Measurements from ENCODE around the gene PHACTR1. TPM values are rescaled to one million over a fixed set of nuclear protein-coding genes. Genes with fewer than 3 reads are reported as not detected.

PHACTR1 gene
- total and polyA plus RNA-seq, 2 of the 4 experiments (the other 2 are of a cell fraction), result not detected

- Histone ChIP-seq H4K5ac (ENCODE audit: low read depth, low read length) (no peak overlapping the region), H3K4me2 (ENCODE audit: low read depth, low read length) (no peak overlapping the region), H3K4me1 (ENCODE audit: control insufficient read depth, insufficient read depth, low read length) (no peaks in the 10 kb centered on the region), H3K27ac (ENCODE audit: insufficient read depth, low read length) (no peak overlapping the region), H3K36me3 (ENCODE audit: control insufficient read depth, insufficient read depth, low read length) (no peaks in the 10 kb centered on the region), H4K91ac (ENCODE audit: insufficient read depth, low read depth, low read length) (no peak overlapping the region), H3K79me1 (ENCODE audit: low read depth in 1 of 2, low read length in 2 of 2) (no peaks in the 10 kb centered on the region), H2AK9ac (replicated peaks; ENCODE audit: low read depth, low read length, poor library complexity) (no peak overlapping the region), H3K27me3 (ENCODE audit: control insufficient read depth, insufficient read depth, low read length) (no peaks in the 10 kb centered on the region), H2AK5ac (ENCODE audit: low read depth, low read length) (no peak overlapping the region), H4K8ac (ENCODE audit: low read depth in 2 of 2, low read length in 2 of 2) (no peak overlapping the region), H3K14ac (replicated peaks; ENCODE audit: low read depth, low read length) (no peak overlapping the region), H2BK20ac (ENCODE audit: low read depth, low read length) (no peak overlapping the region), H3K9me3 (ENCODE audit: control insufficient read depth, insufficient read depth, low read length) (peaks cover 4% of the 10 kb centered on the region), H3K9me1 (ENCODE audit: insufficient read depth, low read length) (no peaks in the 10 kb centered on the region), H3K23ac (ENCODE audit: low read depth, low read length) (no peak overlapping the region), H2BK120ac (ENCODE audit: low read depth, low read length) (no peak overlapping the region), H3K18ac (ENCODE audit: low read depth, low read length) (no peak overlapping the region), H3K56ac (ENCODE audit: extremely low read depth, insufficient read depth, low read length) (no peak overlapping the region), H3K4ac (ENCODE audit: low read depth, low read length) (no peak overlapping the region), H3K9ac (ENCODE audit: low read depth, low read length) (no peak overlapping the region), H4K20me1 (ENCODE audit: insufficient read depth, low read length) (no peaks in the 10 kb centered on the region), H2BK15ac (ENCODE audit: low read depth, low read length) (no peak overlapping the region), H2BK5ac (ENCODE audit: low read depth, low read length, poor library complexity, severe bottlenecking) (no peak overlapping the region), H3K4me3 (ENCODE audit: insufficient read depth, low read depth, low read length) (no peak overlapping the region), H2AFZ (replicated peaks; ENCODE audit: low read length, poor library complexity) (no peak overlapping the region)
- dilution Hi-C loops (cut with HindIII; ENCODE audit: low sequenced_read_pairs, unreplicated experiment), result no loop called here
- no TSS peak for BruUV-seq (replicated peaks)
- ATAC-seq (ENCODE audit: low read depth) (no peak), DNase-seq (no peak)
- TF ChIP-seq RAD21 (IDR thresholded peaks at IDR 0.05; ENCODE audit: low read length) (no peak), MAZ (IDR thresholded peaks at IDR 0.05; ENCODE audit: borderline replicate concordance, low read depth, low read length) (no peak), SMC3 (IDR thresholded peaks at IDR 0.05; ENCODE audit: low read depth, low read length) (no peak)
- in situ Hi-C loops (cut with MboI; ENCODE audit: low sequenced_read_pairs), result no loop called here
- POLR2A ChIA-PET (ENCODE audit: unreplicated experiment), result no interaction called here
- intact Hi-C loops (cut with micrococcal nuclease), result no loop called here
- WGBS, 2 experiments (ENCODE audit: extremely low coverage in 2 of 2, insufficient read length in 1 of 2), result 100% methylated on average over 1 of the region's 3 CpGs; no CpG with 5 or more reads in 1 of the 2 experiments
- CTCF ChIA-PET, result no interaction called here
Measured at GRCh38 chr6:12801141-12801540, 84.6 kb downstream of the PHACTR1 start.
